ENCODE measurements around the gene KCNQ2.

- TF ChIP-seq CTCF (IDR thresholded peaks at IDR 0.05): no peak
- TF ChIP-seq POLR2A (IDR thresholded peaks at IDR 0.05): no peak
These were observed 11.4 kb upstream of the KCNQ2 start for GRCh38 chr20:63483834-63484233.

Measured in adrenal gland (tissue), 5 donors.